Ovary (tissue), 3 donors: ENCODE data around the gene HAX1.
"Not testable (repeated sequence)": the region's sequence is repeated elsewhere in the genome, so short reads cannot be mapped to it uniquely, and the experiment has no call there.

Experiments used
- EP300 ChIP-seq: sonication (generic); formaldehyde crosslinking; IDR thresholded peaks from one replicate; pipeline ENCODE4 v1.6.1; 2017; ENCODE audit warnings: antibody characterized with exemption
- POLR2A ChIP-seq: fragments of 450-650 bp; IDR thresholded peaks from one replicate; pipeline ENCODE4 v1.6.1; 2017; ENCODE audit warnings: antibody characterized with exemption, mild to moderate bottlenecking, moderate library complexity
- TF ChIP-seq, protein P1 (sequence below), 3 donors: fragments of 450-650 bp in 2 of 3; fragments of 200-600 bp in 1 of 3; IDR thresholded peaks; one replicate each; pipeline versions ENCODE4 v1.5.1 to v1.8.0; 2016 to 2022; ENCODE audit warnings: antibody characterized with exemption in 3 of 3, mild to moderate bottlenecking in 1 of 3
- donor health status: DM: no; HTN: no; CAD: no.

DNA sequence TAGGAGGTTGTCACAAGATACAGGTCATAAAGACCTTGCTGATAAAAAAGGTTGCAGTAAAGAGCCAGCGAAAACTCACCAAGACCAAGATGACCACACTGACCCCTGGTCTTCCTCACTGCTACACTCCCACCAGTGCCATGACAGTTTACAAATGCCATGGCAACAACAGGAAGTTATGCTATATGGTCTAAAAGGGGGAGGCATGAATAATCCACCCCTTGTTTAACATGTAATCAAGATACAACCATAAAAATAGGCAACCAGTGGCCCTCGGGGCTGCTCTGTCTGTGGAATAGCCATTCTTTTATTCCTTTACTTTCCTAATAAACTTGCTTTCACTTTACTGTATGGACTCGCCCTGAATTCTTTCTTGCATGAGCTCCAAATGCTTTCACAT, 41.8 kb downstream of the HAX1 start:
- TF ChIP-seq, protein P1, sequence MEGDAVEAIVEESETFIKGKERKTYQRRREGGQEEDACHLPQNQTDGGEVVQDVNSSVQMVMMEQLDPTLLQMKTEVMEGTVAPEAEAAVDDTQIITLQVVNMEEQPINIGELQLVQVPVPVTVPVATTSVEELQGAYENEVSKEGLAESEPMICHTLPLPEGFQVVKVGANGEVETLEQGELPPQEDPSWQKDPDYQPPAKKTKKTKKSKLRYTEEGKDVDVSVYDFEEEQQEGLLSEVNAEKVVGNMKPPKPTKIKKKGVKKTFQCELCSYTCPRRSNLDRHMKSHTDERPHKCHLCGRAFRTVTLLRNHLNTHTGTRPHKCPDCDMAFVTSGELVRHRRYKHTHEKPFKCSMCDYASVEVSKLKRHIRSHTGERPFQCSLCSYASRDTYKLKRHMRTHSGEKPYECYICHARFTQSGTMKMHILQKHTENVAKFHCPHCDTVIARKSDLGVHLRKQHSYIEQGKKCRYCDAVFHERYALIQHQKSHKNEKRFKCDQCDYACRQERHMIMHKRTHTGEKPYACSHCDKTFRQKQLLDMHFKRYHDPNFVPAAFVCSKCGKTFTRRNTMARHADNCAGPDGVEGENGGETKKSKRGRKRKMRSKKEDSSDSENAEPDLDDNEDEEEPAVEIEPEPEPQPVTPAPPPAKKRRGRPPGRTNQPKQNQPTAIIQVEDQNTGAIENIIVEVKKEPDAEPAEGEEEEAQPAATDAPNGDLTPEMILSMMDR (IDR thresholded peaks at IDR 0.05), result not testable (repeated sequence)
- not testable (repeated sequence) for TF ChIP-seq EP300, POLR2A
